Stimulated activated CD4-positive, alpha-beta T cell treated with anti-CD3 and anti-CD28 coated beads, Interleukin-15, amount 100 ng/mL, for 1 hour (primary cell): Measurements from ENCODE around the gene CARD9.
"Not testable (repeated sequence)": the region's sequence is repeated elsewhere in the genome, so short reads cannot be mapped to it uniquely, and the experiment has no call there.

Experiments
- DNase-seq, 2 donors: peaks; one replicate each; pipeline ENCODE4 v3.0.0-alpha.2; 2020; ENCODE audit warnings: low read depth in 1 of 2, low spot score in 1 of 2

Gene CARD9

DNA sequence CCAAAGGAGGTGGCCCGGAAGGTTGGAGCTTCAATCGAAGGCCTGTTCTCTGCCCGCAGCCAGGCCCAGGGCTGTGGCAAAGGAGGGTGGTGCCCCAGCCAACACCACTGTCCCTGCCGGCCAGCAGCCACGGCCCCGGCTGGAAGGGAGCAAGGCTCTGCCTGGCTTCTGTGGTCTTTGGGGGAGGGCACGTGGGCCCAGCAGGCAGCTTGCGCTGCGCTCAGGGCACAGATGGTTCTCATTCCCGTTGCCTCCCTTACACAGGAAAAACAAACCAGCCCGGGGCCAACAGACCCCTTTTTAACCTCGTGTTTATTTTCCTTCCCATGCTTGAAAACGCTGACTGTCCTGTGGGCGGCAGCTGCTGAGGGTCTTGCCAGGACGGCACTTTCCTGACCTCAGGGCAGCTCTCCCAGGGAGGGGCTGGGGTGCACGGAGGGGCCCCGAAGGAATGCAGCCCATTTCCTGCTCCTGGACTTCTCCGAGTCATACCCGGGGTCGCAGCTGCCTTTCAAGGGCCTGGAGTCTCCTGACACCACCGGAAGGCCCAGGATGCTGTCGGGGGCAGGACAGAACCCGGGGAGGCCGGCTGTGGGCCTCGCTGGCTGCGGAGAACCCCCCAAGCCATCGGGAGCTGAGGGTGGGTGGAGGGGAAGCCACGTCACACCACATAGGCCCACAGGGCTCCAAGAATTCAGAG lies 47.3 kb downstream of the CARD9 start:
- no peak for DNase-seq

DNA sequence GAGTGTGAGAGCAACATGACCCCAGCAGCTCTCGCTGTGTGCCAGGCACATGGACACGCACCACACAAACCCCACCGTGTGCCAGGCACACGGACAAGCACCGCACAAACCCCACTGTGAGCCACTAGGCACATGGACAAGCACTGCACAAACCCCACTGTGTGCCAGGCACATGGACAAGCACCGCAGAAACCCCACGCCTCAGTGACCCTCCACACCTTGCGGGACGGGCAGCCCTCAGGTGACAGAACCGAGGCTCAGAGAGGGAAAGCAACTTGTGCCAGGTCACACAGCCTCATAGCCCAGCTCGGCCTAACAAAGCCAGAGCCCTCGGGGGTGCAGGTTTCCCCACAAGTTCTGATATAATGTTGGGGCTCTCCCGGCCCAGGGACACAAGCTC lies 48.1 kb downstream of the CARD9 start:
- DNase-seq: no peak

DNA sequence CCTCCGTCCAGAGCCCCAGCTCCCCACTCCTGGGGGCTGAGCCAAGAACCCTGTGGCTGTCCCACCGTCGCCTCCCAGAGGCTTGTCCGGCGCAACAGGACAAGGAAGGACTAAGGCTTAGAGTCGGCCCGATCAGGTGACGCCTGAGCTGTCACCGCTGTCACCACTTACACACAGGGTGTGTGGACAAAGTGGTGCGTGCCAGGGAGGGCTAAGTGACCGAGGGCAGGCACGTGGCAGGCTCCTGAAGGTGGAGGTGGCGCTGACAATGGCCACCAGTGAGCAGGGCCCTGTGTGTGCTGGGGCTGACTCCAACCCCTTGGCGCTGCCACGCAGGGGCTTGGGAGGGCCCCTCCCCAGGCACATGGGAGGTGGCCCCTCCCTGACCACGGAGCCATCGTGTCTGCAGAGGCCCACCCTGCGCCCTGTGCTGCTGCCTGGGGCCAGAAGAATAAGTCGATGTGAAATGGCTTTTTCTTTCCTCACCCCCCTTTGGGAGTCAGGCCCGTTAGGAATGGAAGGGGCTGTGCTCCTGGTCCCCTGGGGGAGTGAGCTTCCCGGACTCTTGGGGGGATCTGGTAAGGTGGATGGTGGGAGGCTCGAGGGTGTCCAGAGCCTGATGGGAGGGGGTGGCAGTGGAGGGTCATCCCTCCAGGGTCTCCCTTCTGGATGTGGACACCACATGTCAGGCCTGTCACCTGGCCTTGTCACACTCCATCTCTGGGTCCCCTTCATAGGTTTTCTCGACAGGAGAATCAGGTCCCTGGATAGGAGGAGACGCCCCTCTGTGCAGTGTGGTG lies 48.8 kb downstream of the CARD9 start:
- no peak for DNase-seq

DNA sequence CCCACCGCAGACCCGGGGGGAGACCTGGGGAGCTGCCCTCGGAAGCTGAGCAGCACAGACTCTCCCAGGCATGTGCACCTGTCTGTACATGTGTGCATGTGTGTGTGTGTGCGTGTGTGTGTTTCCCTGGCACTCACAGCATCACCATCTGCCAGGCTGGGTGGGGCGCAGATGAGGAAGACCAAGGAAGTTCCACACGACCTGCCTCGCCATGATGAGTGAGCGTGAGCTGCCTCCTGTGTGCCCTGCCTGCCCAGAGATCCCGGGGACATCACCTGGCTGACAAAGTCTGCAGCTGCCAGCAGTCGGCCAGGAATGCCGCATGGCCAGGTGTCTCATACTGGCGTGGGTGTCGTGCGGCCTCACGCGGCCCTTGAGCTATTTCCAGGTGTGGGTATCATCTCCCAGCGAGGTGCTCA lies 50.1 kb downstream of the CARD9 start:
- DNase-seq: no peak

DNA sequence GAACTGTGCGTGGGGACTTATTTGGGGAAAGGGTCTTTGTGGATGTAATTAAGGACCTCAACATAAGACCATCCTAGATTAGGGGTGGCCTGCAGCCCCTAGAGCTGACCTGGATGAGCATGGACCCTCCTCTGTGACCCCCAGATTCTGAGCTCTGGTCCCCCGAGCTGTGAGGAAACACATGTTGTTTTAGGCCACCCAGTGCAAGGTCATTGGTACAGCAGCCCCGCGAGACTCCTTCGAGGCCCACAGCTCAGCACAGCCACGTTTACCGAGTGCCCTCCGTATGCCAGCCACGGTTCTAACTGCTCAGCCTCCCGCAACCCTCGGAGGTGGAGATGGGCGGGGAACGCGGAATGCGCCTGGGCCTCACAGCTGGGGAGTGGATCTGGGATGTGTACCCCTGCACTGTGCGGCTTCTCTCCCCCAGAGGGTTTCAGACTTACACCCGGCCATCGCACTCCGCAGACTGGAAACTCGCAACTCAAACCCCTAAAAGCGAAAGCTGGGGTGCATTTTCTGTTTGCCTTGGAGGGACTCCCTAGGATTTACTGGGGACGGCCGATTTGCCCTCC lies 50.6 kb downstream of the CARD9 start:
- DNase-seq: no peak

DNA sequence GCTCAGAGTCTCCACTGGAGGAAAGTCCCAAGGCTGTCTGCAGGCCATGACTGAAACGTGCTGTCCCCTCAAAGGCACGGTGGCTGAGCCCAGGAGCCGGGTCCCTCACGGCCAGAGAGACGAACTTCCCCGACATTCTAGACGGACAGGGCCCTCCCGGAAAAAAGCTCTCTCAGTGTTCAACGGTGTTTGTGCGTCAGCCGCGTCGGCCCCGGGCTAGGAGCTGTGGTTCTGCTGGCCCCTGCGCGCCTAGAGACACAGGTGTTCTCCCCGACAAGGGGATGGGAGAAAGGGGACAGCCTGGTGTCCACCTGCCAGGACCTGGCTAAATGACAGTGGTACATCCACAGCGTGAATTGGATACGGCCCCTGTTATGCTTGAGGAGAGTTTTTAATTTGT lies 51.9 kb downstream of the CARD9 start:
- DNase-seq: no peak

DNA sequence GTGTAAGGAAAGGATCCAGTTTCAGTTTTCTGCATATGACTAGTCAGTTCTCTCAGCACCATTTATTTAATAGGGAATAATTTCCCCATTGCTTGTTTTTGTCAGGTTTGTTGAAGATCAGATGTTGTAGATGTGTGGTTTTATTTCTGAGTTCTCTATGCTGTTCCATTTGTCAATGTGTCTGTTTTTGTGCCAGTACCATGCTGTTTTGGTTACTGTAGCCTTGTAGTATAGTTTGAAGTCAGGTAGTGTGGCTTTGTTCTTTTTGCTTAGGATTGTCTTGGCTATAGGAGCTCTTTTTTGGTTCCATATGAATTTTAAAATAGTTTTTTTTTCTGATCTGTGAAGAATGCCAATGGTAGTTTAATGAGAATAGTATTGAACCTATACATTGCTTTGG lies 52.5 kb downstream of the CARD9 start:
- not testable (repeated sequence) for DNase-seq

DNA sequence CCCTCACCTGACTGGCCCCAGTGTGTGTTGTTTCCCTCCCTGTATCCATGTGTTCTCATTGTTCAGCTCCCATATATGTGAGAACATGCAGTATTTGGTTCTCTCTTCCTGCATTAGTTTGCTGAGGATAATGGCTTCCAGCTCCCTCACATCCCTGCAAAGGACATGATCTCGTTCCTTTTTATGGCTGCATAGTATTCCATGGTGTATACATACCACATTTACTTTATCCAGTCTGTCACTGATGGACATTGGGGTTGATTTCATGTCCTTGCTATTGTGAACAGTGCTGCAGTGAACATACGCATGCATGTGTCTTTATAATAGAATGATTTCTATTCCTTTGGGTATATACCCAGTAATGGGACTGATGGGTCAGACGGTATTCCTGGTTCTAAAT lies 53.5 kb downstream of the CARD9 start:
- not testable (repeated sequence) for DNase-seq

DNA sequence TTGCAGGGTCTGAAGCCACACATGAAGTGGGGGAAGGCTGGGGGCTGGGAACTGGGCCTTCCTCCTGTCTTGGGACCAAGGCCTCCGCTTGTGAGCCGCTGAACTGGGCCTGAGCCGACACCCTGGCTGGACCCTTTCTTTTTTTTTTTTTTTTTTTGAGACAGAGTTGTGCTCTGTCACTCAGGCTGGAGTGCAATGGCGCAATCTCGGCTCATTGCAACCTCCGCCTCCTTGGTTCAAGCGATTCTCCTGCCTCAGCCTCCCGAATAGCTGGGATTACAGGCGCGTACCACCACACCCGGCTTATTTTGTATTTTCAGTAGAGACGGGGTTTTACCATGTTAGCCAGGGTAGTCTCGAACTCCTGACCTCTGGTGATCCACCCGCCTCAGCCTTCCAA lies 54.2 kb downstream of the CARD9 start:
- DNase-seq: not testable (repeated sequence)

DNA sequence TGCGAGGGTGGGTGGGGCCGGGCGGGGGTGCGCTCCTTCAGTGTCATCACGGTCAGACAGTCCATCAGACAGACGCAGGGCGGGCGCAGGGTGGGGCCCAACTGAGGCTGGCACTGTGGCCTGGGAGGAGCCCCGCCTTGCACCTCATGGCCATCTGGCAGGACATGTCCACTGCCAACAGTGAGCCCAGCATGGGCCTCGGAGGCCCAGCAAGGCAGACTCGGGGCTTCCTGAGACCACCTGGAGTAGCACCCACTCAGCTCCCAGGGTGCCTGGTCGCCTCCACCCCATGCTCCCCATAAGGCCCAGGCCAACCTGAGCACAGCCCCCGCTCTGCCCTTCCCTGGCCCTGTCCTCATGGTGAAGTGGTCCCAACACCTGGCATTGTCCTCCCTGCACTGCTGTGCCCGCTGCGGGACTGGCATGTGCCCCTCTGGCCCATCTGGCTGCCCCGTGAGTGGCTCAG lies 54.7 kb downstream of the CARD9 start:
- DNase-seq: no peak

DNA sequence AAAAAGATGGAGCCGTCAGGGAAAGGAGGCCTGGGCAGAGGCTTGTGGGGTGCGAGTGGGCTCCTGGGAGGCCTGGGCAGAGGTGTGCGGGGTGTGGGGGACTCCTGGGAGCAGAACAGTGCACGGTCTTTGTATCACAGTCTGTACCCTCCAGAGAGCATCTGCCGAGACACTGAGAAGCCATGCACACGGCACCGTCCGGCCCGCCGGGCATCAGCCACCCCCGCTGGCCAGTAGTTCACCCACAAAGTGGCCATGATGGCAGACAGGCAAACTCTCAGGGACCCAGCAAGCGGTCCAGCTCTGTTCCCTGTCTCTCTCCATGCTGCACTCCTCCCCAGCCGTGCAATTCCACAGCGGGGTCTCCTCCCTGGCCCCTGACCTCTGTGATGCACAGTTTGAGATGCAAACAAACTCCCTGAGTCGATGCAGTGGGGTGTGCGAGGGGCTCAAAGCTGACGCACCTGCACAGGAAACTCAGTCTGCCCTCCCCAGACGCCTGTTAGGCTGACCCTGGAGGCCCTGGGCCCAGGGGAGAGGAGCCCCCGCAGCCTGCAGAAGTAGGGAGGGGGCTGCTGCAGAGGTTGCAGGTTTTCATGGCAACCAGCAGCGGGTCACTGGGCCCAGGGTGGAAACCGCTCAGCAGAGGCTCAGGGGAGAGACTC lies 55.2 kb downstream of the CARD9 start:
- no peak for DNase-seq

DNA sequence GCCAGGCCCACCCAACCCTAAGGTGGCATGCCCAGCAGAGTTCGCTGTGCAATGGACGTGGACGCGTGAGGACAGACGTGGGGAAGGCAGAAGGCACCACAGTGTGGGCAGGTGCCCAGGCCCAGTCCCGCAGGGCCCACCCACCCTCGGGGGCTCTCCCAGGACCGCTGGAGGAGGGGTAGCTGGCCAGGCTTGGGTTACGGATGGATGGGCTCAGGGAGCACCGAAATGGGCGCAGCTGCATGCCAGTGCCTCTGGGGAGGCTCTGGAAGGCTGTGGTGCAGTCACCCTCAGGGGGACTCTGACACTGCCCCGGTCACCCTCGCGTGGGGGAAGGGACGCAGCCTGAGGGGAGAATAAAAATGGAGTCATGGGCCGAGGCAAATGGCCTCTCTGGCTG lies 55.8 kb downstream of the CARD9 start:
- no peak for DNase-seq

DNA sequence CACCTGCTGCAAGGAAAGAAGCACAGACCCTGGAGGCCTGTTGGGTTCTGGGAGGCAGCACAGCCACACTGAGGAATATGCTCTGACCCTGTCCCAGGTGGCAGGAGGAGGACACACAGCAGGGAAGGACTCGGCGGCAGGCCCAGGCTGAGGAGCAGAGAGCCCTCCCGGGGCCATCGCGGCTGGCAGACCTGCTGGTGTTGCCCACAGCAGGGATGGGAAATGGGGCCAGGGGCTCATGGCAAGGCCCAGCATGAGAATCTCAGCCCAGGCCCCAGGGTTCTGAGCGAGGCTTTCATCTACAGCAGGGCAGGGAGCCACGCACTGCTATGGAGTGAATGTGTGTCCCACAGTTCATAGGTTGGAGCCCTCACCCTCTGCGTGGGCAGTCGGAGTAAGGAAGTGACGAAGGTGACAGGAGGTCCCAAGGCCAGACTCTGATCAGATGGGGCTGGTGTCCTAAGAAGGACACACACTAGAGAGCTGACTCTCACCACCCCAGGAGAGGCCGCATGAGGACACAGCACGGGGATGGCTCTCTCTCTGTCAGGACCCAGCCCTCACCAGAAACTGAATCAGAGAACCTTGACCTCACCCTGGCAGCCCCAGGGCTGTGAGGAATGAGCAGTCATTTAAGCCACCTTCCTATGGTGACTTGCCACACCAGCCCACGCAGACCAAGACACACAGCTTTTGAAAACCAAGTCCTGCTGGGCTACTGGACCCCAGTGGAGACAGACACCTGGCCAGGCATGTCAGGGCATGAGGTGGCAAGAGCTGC lies 56.4 kb downstream of the CARD9 start:
- no peak for DNase-seq

DNA sequence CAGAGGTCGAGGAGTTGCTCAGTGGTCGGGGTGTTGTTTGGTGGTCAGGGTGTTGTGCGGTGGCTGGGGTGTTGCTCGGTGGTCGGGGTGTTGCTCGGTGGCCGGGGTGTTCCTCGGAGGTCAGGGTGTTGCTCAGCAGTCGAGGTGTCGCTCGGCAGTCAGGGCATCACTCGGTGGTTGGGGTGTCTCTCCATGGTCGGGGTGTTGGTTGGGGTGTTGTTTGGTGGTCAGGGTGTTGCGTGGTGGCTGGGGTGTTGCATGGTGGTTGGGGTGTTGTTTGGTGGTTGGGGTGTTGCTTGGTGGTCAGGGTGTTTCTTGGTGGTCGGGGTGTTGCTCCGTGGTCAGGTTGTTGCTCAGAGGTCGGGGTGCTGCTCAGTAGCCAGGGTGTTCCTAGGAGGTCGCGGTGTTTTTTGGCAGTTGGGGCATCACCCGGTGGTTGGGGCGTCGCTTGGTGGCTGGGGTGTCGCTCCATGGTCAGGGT lies 57.2 kb downstream of the CARD9 start:
- DNase-seq: no peak

DNA sequence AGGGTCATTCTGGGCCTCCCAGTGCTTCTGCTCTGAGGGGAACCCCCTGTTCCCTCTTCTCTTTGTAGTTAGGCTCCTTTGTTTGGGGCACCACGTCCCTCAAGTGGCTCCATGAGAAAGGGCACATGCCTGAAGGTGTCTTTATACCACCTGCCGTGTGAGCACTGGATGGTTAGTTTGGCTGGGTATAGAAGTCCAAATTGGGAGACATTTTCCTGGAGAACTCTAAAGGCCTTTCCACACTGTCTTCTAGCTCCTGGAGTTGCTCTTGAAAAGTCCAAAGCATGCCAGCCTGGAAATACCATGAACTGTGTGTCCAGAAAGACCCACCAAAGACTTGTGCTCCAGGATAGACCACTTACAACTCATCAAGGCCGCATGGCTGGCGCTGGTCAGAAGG lies 58.5 kb downstream of the CARD9 start:
- DNase-seq: no peak

DNA sequence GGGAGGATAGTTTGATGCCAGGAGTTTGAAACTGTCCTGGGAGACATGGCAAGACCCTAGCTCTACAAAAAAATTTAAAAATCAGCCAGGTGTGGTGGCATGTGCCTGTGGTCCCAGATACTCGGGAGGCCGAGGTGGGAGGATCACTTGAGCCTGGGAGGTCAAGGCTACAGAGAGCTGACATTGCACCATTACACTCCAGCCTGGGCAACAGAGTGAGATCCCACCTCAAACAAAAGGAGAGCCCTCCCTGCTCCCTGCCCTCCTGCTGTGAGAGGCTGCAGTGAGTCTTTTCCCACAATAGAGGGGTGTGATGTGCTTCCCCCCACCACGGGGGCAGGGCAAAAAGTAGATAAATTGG lies 59.4 kb downstream of the CARD9 start:
- DNase-seq: no peak
